HG02610 (cell line): ENCODE results near the gene TMEM255A.

ENCODE experiments used
- ATAC-seq: cut with Tn5 transposase; IDR thresholded peaks from one replicate; pipeline ENCODE4 v1.9.1; 2021; ENCODE audit warnings: mild to moderate bottlenecking, moderate library complexity; ENCODE audit not compliant: unreplicated experiment

Gene TMEM255A

DNA sequence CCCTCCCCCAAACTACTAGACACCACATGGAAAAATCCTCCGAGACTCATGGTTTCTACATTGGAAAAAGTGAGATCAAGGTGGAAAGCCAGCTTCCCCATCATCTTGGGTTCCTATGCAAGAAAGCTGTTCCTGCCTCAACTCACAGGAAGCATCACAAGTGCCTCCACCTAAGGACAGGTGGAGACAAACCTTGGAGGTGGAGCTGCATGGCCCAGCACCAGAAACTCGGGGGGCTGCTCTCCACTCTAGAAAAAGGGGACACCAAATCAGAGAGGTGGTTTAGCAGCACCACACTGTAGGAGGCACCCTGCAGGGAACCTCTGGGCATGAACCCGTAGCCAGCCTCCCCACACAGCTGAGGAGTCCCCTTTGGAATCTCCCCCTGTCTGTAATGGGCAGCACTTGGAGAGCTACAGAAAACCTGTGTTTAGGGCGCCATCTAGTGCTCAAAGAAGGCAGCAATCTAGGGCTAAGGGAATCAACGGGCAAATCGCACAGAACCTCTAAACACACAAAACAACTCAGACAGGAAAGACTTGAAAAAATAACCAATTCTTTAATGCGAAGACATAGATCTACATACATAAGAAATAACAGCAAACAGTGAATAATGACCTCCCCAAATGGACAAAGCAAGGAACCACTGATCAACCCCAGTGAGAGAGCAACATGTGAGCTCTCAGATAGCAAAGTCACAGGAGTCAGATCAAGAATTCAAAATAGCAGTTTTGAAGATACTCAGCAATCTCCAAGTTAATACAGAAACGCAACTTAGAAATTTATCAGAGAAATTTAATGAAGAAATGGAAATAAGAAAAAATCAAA lies 97.6 kb downstream of the TMEM255A start:
- ATAC-seq = peak; percentile 77
